Coronary artery (tissue), 2 donors: ENCODE data around the gene NEAT1.

Source experiments
- DNase-seq: peaks from one replicate; pipeline ENCODE4 v3.0.0-alpha.2; 2017; ENCODE audit warnings: low spot score
- H3K27ac ChIP-seq, 2 donors: fragments of 200-600 bp; sonication (generic); one replicate each; pipeline ENCODE4 v1.5.1; 2016 to 2019
- H3K4me3 ChIP-seq: fragments of 200-600 bp; sonication (generic); 2 replicates; pipeline ENCODE4 v1.5.1; 2016; ENCODE audit warnings: mild to moderate bottlenecking, moderate library complexity
- TF ChIP-seq, protein P1 (sequence below): fragments of 200-600 bp; sonication (generic); IDR thresholded peaks from one replicate; pipeline ENCODE4 v1.5.1; 2019; ENCODE audit warnings: antibody characterized with exemption

NEAT1 gene

DNA sequence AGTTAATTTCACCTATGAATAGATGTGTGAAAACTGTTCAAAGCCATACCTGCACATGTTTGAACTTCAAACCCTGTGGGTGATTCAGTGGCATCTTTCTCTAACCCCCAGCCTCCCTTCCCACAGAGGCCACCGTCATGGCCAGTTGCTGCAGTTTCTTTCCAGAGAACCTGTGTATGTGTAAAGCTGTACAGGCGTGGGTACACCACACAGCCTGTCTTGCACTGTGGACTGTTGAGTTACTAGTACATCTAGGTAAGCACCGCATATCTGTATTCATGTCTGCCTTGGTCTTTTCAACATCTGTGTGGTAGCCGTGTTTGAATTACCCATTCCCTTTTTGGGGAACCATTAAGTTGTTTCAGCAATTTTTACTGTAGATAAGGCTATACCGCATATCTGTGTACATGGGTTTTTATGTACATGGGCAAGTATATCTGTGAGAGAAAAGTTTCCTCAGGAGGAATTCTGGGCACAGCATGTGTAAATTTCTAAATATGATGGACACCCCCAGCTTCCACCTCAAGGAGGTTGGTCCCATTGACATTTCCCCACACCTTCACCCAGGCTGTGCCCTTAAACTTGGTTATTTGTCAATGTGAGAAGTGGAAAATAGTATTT, 13.9 kb downstream of the NEAT1 start:
- peak; percentile 36 for DNase-seq
- H3K27ac ChIP-seq, result peak overlapping the region; percentile 27 to 68
- peak overlapping the region; percentile 49 for H3K4me3 ChIP-seq
- TF ChIP-seq, protein P1, sequence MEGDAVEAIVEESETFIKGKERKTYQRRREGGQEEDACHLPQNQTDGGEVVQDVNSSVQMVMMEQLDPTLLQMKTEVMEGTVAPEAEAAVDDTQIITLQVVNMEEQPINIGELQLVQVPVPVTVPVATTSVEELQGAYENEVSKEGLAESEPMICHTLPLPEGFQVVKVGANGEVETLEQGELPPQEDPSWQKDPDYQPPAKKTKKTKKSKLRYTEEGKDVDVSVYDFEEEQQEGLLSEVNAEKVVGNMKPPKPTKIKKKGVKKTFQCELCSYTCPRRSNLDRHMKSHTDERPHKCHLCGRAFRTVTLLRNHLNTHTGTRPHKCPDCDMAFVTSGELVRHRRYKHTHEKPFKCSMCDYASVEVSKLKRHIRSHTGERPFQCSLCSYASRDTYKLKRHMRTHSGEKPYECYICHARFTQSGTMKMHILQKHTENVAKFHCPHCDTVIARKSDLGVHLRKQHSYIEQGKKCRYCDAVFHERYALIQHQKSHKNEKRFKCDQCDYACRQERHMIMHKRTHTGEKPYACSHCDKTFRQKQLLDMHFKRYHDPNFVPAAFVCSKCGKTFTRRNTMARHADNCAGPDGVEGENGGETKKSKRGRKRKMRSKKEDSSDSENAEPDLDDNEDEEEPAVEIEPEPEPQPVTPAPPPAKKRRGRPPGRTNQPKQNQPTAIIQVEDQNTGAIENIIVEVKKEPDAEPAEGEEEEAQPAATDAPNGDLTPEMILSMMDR, result no peak

- DNase-seq, result peak; percentile 71
- Histone ChIP-seq H3K4me3 (peak overlapping the region; percentile 22), H3K27ac (peak overlapping the region in 1 of 2 donors; percentile 29)
- TF ChIP-seq, protein P1, result no peak
Observed at GRCh38 chr11:65437436-65438227, 15.0 kb downstream of the NEAT1 start.

GRCh38 chr11:65438257-65439151, 15.9 kb downstream of the NEAT1 start:
- Histone ChIP-seq H3K4me3 (peak overlapping the region; percentile 13), H3K27ac (peak overlapping the region in 1 of 2 donors; percentile 40)
- TF ChIP-seq, protein P1, result no peak
- DNase-seq, result no peak

- Histone ChIP-seq H3K4me3 (peak overlapping the region; percentile 13), H3K27ac (peak overlapping the region; percentile 28 to 64)
- DNase-seq, result peak; percentile 57
- TF ChIP-seq, protein P1, result no peak
Observed at GRCh38 chr11:65439331-65440181, 17.0 kb downstream of the NEAT1 start.

- peak; percentile 73 for DNase-seq
- no peak overlapping the region for H3K4me3 ChIP-seq
- TF ChIP-seq, protein P1, result no peak
- H3K27ac ChIP-seq, result peak overlapping the region in 1 of 2 donors; percentile 64
Observed at GRCh38 chr11:65440831-65441499, 18.4 kb downstream of the NEAT1 start.
